ENCODE measurements around the gene C15orf39.
"Not testable (repeated sequence)": the region's sequence is repeated elsewhere in the genome, so short reads cannot be mapped to it uniquely, and the experiment has no call there.

Gene C15orf39

GRCh38 chr15:75231836-75232235, 30.2 kb downstream of the C15orf39 start:
- DNase-seq (ENCODE audit: low read depth) = no peak

GRCh38 chr15:75232252-75232813, 30.7 kb downstream of the C15orf39 start:
- no peak for DNase-seq (ENCODE audit: low read depth)

- no peak for DNase-seq (ENCODE audit: low read depth)
Measured at GRCh38 chr15:75232826-75233503, 31.3 kb downstream of the C15orf39 start.

- no peak for DNase-seq (ENCODE audit: low read depth)
Measured at GRCh38 chr15:75233504-75234190, 32.0 kb downstream of the C15orf39 start.

DNA sequence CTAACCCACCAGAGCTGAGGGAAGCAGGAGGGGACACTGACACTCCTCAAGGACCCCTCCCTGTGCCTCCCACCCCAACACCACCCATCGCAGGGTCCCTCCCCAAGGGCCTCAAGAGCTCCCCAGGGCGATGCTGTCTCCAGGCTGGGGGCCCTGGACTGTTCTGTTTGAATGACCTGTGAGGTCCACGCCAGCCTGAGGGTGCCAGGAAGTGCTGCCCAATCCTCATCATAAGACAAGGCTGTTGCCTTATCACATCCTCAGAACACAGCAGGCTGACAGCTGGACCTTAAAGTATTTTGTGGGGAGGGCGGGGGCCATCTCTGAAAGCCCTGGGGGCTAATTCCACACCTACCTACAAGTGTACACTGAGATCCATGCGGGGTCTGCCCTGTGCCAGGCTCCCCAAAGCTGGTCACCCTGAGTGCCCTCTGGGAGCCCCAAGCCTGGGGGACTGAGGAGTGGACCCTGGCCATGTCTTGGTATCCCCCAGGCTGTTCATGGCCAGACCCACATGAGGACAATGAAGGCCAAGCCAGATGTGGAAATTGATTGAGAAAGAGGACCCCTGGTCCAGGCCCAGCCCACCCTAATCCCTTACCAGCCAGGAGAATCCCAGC, 32.6 kb downstream of the C15orf39 start:
- DNase-seq (ENCODE audit: low read depth) = no peak

DNA sequence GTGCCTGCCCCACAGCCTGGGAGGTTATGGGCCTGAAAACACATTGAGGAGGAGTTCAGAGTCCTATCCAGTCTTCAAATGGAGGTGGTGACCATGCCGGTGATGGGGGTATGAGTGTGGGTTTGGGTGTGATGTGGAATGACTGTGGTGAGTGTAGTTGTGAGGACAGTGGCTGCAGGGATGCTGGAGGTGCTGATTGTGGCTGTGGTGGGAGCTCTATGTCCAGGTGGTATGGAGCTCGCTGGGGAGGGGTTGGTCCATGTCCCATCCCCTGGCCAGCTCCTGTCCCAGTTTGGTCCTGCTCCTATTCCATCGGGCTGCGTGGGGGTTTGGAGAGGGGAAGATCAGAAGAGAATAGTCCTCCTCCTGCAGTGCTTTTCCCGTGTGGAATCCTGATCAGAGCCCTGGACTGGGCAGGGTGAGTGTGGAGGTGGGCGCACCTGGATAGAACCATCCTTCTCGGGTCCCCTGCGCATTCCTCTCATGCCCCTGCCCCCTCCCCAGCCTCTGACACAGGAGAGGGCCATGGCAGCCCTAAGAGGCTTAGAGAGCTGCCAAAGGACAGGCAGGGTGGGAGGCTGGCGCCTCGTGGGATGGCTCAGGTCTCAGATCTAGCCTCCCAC, 33.5 kb downstream of the C15orf39 start:
- no peak for DNase-seq (ENCODE audit: low read depth)

GRCh38 chr15:75235760-75236729, 34.4 kb downstream of the C15orf39 start:
- DNase-seq (ENCODE audit: low read depth) = no peak

GRCh38 chr15:75237316-75237982, 35.8 kb downstream of the C15orf39 start:
- DNase-seq (ENCODE audit: low read depth) = no peak

GRCh38 chr15:75238150-75238549, 36.5 kb downstream of the C15orf39 start:
- DNase-seq (ENCODE audit: low read depth) = no peak

GRCh38 chr15:75245741-75246140, 44.1 kb downstream of the C15orf39 start:
- not testable (repeated sequence) for DNase-seq (ENCODE audit: low read depth)

GRCh38 chr15:75248991-75249390, 47.3 kb downstream of the C15orf39 start:
- DNase-seq (ENCODE audit: low read depth) = not testable (repeated sequence)

DNA sequence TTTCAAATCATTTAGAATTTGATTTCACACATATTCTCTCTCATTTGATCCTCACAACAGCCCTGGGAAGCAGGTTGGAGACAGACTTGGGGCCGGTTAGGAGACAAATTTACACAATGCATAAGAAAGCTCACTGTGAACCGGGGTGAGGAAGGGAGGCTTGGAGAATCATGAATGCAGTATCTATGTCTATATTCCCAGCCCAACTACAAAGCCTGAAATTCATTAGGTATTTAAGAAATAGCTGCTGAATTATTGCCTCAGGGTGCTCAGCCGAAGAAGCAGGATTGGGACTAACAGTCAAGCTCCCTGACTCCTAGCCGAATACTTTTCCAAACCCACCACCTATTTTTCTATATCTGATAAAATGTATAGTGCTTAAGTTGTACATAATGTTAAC, 48.0 kb downstream of the C15orf39 start:
- DNase-seq (ENCODE audit: low read depth) = no peak

DNA sequence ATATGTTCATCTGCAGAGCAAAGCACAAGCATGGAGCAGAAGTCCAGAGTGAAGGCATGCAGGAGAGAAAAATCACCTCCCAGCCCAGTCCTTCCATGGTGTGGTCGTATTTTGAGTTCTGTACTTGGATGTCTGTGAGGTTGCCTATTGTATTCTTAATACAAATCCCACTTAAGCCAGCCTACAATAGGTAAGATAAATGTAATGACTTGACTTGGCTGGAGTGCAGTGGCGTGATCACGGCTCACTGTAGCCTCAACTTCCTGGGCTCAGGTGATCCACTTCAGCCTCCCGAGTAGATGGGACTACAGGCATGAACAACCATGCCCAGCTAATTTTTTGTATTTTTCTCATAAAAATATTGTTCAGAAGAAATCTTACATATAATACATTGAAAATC, 49.7 kb downstream of the C15orf39 start:
- not testable (repeated sequence) for DNase-seq (ENCODE audit: low read depth)

GRCh38 chr15:75252285-75252684, 50.6 kb downstream of the C15orf39 start:
- not testable (repeated sequence) for DNase-seq (ENCODE audit: low read depth)

DNA sequence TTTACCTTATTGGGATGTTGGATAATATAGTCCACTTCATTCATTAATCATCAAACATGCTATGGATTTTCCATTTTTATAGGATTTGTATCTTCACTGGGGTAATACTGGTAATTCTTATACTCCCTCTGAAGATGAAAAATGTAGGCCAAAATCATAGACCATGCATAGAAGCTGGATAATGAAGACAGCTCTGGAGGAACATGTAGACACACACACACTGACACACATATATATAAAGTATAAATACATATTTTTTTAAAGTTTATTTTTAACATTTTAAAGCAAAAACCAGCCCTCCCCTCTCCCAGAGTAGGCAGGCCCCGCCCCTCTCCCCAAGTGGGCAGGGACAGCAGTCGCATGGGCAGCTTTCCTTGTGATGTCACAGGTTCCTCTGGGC, 56.4 kb downstream of the C15orf39 start, which contains the start of gene GOLGA6C:
Gene GOLGA6C (plus strand): TSS at position 301 of the 400 bp plus-strand sequence. CDS start 265 bp downstream, outside the sequence.
- DNase-seq (ENCODE audit: low read depth) = not testable (repeated sequence)

DNA sequence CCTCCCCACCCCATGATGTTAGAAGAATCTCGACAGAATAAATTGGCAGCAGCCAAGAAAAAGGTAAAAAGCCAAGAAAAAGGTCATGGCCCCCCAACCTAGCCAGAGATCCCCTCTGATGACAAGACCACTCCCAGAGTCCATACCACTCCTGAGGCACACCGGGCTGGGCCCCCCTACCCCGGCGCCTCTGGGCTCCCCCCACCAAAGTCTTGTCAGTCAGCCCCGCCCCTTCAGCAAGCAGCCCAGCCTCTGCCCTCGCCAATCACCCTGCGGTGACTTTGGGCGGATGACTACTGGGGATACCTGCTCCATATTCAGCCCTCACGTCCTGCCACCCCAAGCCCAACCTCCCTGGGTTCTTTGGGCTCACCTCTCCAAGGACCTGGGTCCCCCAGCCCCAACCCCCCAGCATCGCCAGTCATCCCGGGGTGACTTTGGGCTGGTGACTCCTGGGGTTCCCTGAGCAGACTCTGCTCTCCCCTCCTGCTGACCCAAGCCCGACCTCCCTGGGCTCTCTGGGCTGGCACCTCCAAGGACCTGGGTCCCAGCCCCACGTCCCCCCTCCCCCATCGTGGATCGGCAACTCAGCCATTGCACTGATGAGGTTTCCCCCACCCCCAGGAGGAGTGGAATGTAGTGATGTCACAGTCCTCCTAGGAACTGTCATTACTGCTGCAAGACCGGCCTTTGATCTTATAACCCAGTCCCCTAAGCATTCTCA, 57.1 kb downstream of the C15orf39 start:
- DNase-seq (ENCODE audit: low read depth) = not testable (repeated sequence)

DNA sequence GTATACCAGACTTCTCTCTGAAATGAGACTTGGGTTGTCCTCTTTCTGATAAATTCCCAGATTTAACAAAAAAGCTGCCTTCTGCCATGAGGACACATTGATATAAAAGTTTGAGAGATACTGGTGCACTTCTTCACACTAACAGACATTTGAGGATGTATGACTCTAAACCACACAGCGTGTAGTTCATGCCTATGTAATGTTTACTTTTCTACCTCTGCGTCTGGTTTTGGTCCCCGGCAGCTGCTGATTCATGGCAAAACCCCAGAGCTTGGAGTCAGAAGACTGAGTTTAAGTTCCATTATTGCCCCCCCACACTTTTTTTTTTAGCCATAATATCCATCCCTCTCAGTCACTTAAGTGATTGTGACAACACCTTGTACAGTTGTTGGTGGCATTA, 58.2 kb downstream of the C15orf39 start:
- DNase-seq (ENCODE audit: low read depth) = not testable (repeated sequence)
